GM23338 (cell line): ENCODE results near the gene POLR3K. TPM values are rescaled to one million over a fixed set of nuclear protein-coding genes. Genes with fewer than 3 reads are reported as not detected.

Source experiments
- ATAC-seq: fragments of 200-7000 bp; cut with Tn5 transposase; 3 replicates; pipeline ENCODE4 v1.9.1; 2020
- DNase-seq: peaks from one replicate; pipeline ENCODE4 v3.0.0-alpha.2; 2015; ENCODE audit warnings: low spot score
- H2AFZ ChIP-seq: fragments of 200-600 bp; sonication (generic); 2 replicates; pipeline ENCODE4 v1.8.0; 2016; ENCODE audit warnings: antibody characterized with exemption, mild to moderate bottlenecking, moderate library complexity
- H3F3A ChIP-seq: fragments of 200-600 bp; sonication (generic); replicated peaks from 2 replicates; pipeline ENCODE4 v1.8.0; 2017; ENCODE audit warnings: antibody characterized with exemption, mixed run types, low read depth
- H3K27ac ChIP-seq: fragments of 200-600 bp; sonication (generic); 2 replicates; pipeline ENCODE4 v1.6.1; 2016; ENCODE audit warnings: low read depth
- H3K27me3 ChIP-seq: fragments of 200-600 bp; sonication (generic); 2 replicates; pipeline ENCODE4 v1.8.0; 2016; ENCODE audit warnings: mild to moderate bottlenecking, mixed run types, moderate library complexity; ENCODE audit not compliant: insufficient read depth
- H3K36me3 ChIP-seq: fragments of 200-600 bp; sonication (generic); 2 replicates; pipeline ENCODE4 v1.8.0; 2016; ENCODE audit warnings: mild to moderate bottlenecking; ENCODE audit not compliant: insufficient read depth
- H3K4me1 ChIP-seq: fragments of 200-600 bp; sonication (generic); 2 replicates; pipeline ENCODE4 v1.8.0; 2016; ENCODE audit warnings: mild to moderate bottlenecking, moderate library complexity; ENCODE audit not compliant: insufficient read depth
- H3K4me2 ChIP-seq: fragments of 200-600 bp; sonication (generic); 2 replicates; pipeline ENCODE4 v1.7.1; 2017; ENCODE audit warnings: mixed run types
- H3K4me3 ChIP-seq: fragments of 200-600 bp; sonication (generic); 2 replicates; pipeline ENCODE4 v1.6.1; 2016; ENCODE audit warnings: mixed run types
- H3K79me2 ChIP-seq: fragments of 200-600 bp; sonication (generic); replicated peaks from 2 replicates; pipeline ENCODE4 v1.8.0; 2017; ENCODE audit warnings: mild to moderate bottlenecking; ENCODE audit not compliant: insufficient read depth
- H3K9me2 ChIP-seq: fragments of 200-600 bp; sonication (generic); 2 replicates; pipeline ENCODE4 v1.8.0; 2017; ENCODE audit not compliant: insufficient read depth
- H4K20me1 ChIP-seq: fragments of 200-600 bp; sonication (generic); replicated peaks from 2 replicates; pipeline ENCODE4 v1.8.0; 2017; ENCODE audit warnings: mild to moderate bottlenecking; ENCODE audit not compliant: insufficient read depth
- H3K27ac Mint-ChIP-seq: 2 replicates; pipeline ENCODE4 v1.8.0; 2020; ENCODE audit warnings: inconsistent platforms, mild to moderate bottlenecking, moderate library complexity, mixed read lengths
- H3K27me3 Mint-ChIP-seq: 3 replicates; pipeline ENCODE4 v1.8.0; 2022; ENCODE audit warnings: low read depth, mild to moderate bottlenecking, moderate library complexity, mixed read lengths, inconsistent platforms; ENCODE audit not compliant: insufficient read depth, poor library complexity
- H3K36me3 Mint-ChIP-seq: 3 replicates; pipeline ENCODE4 v1.8.0; 2021; ENCODE audit warnings: low read depth, mild to moderate bottlenecking, inconsistent platforms, moderate library complexity, mixed read lengths
- H3K4me1 Mint-ChIP-seq: 3 replicates; pipeline ENCODE4 v1.8.0; 2020; ENCODE audit warnings: mild to moderate bottlenecking, inconsistent platforms, mixed read lengths
- H3K4me3 Mint-ChIP-seq: 3 replicates; pipeline ENCODE4 v1.8.0; 2021; ENCODE audit warnings: moderate library complexity, mild to moderate bottlenecking, inconsistent platforms, mixed read lengths
- H3K9me3 Mint-ChIP-seq: 3 replicates; pipeline ENCODE4 v1.8.0; 2020; ENCODE audit warnings: moderate library complexity, mild to moderate bottlenecking, inconsistent platforms, mixed read lengths
- CREB1 ChIP-seq: fragments of 250-450 bp; sonication (Bioruptor Pico); IDR thresholded peaks from 2 replicates; pipeline ENCODE4 v1.5.0; 2020; ENCODE audit warnings: low read depth, mild to moderate bottlenecking, moderate library complexity
- EZH2 ChIP-seq: fragments of 200-600 bp; sonication (generic); IDR thresholded peaks from one replicate; pipeline ENCODE4 v1.8.0; 2017; ENCODE audit warnings: antibody characterized with exemption, mild to moderate bottlenecking, low read depth; ENCODE audit not compliant: unreplicated experiment
- EZH2phosphoT487 ChIP-seq: fragments of 200-600 bp; sonication (generic); IDR thresholded peaks from one replicate; pipeline ENCODE4 v1.8.1; 2018; ENCODE audit warnings: antibody characterized with exemption; ENCODE audit not compliant: unreplicated experiment
- JUNB ChIP-seq: IDR thresholded peaks from one replicate; pipeline ENCODE4 v1.6.1; 2016; ENCODE audit warnings: antibody characterized with exemption; ENCODE audit not compliant: unreplicated experiment
- NANOG ChIP-seq: IDR thresholded peaks from 2 replicates; pipeline ENCODE4 v1.6.1; 2016; ENCODE audit warnings: antibody characterized with exemption, borderline replicate concordance
- POLR2AphosphoS5 ChIP-seq: IDR thresholded peaks from 2 replicates; pipeline ENCODE4 v1.6.1; 2016; ENCODE audit warnings: antibody characterized with exemption, low read depth
- STAT1 ChIP-seq: IDR thresholded peaks from one replicate; pipeline ENCODE4 v1.6.1; 2016; ENCODE audit warnings: antibody characterized with exemption; ENCODE audit not compliant: unreplicated experiment
- ZNF114 ChIP-seq: fragments of 250-450 bp; sonication (Bioruptor Pico); IDR thresholded peaks from 2 replicates; pipeline ENCODE4 v1.5.0; 2020; ENCODE audit warnings: mild to moderate bottlenecking, moderate library complexity
- ZNF331 ChIP-seq: fragments of 250-450 bp; sonication (Bioruptor Pico); IDR thresholded peaks from 2 replicates; pipeline ENCODE4 v1.5.0; 2020; ENCODE audit warnings: low read depth, mild to moderate bottlenecking, moderate library complexity
- polyA plus RNA-seq: library from polyadenylated mRNA; unstranded; fragments of >200 nt; fragmentation: Nextera tagmentation; extraction: Ambion mirVana; gene quantifications from 2 replicates; pipeline ENCODE4 v1.2.1, GENCODE V29; 2016
- total RNA-seq: library from RNA; depleted of rRNA; stranded (reverse); fragments of >200 nt; shearing (Covaris generic); gene quantifications from 2 replicates; pipeline ENCODE4 v1.2.3, GENCODE V29; 2014
- TF ChIP-seq, protein P1 (sequence below): fragments of 250-450 bp; sonication (Bioruptor Pico); IDR thresholded peaks from 2 replicates; pipeline ENCODE4 v1.5.0; 2020; ENCODE audit warnings: mild to moderate bottlenecking, moderate library complexity
- TF ChIP-seq, protein P2 (sequence below): IDR thresholded peaks from 2 replicates; pipeline ENCODE4 v1.6.1; 2016; ENCODE audit warnings: antibody characterized with exemption
- TF ChIP-seq, protein P3 (sequence below): IDR thresholded peaks from one replicate; pipeline ENCODE4 v1.6.1; 2018; ENCODE audit warnings: antibody characterized with exemption; ENCODE audit not compliant: unreplicated experiment
- TF ChIP-seq, protein P4 (sequence below), 2 experiments: fragments of 200-600 bp in 1 of 2; sonication (generic) in 1 of 2; conservative IDR thresholded peaks; 2 replicates each; pipeline versions ENCODE4 v1.5.1 to v1.6.1; 2016 to 2017; ENCODE audit warnings: antibody characterized with exemption in 2 of 2, low read depth in 2 of 2, mild to moderate bottlenecking in 2 of 2, moderate library complexity in 1 of 2

POLR3K gene
- total and polyA plus RNA-seq, 2 experiments from 2014 or later, result 17.8 to 58.5 TPM

DNA sequence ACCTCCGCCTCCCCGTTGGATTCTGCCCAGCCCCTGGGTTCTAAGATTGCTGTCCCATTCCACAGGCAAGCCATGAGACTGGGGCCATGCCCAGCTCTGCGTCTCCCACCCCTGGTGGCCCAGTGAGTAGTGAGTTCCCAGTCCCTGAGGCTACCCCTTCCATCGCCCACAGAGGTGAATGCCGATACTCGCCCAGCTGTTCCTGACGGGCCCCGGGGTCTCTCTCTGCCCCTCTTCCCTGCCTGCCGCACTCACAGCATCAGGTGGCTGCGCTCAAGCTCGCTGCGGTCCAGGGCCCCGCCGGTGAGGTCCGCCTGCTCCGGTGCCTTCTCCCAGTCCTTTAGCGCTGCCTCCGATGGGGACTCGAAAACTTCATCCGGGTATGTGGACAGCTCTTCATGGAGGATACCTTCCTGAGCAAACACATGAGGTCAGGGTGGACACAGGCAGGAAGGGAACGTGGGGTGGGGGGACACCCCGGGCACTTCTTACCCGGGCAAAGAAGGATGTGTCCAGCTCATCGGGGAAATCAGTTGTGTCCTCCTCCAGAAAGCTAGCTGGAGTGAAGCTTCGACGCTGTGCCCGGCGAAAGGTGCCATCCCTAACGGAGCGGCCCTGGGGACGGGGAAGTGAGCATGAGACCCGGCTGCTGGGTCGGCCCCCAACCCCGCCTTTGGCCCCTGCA lies 9.0 kb upstream of the POLR3K start:
- Histone ChIP-seq H3K4me2 (no peak overlapping the region), H3F3A (no peaks in the 10 kb centered on the region), H3K79me2 (no peaks in the 10 kb centered on the region), H2AFZ (no peak overlapping the region), H3K4me1 (no peaks in the 10 kb centered on the region; the same call in 1 of the 2 replicates), H3K27ac (no peak overlapping the region), H3K36me3 (0 out of 2 replicates have a peak, but pooled peaks cover under 1% of the 10 kb centered on the region), H3K27me3 (no peaks in the 10 kb centered on the region), H3K4me3 (no peak overlapping the region), H4K20me1 (no peaks in the 10 kb centered on the region; the same call in 1 of the 2 replicates), H3K9me2 (no peaks in the 10 kb centered on the region)
- no peak for ATAC-seq
- DNase-seq, result no peak
- Mint-ChIP-seq H3K27ac (no peak overlapping the region), H3K4me3 (no peak overlapping the region), H3K9me3 (no peaks in the 10 kb centered on the region), H3K27me3 (peaks cover 8% of the 10 kb centered on the region), H3K4me1 (peaks cover 7% of the 10 kb centered on the region), H3K36me3 (peaks cover 34% of the 10 kb centered on the region)
- TF ChIP-seq ZNF114 (CRISPR knock-in tag) (no peak), ZNF331 (no peak), POLR2AphosphoS5 (no peak), STAT1 (no peak), CREB1 (no peak), EZH2phosphoT487 (no peak), EZH2 (no peak), JUNB (no peak), NANOG (no peak)
- TF ChIP-seq, protein P1, sequence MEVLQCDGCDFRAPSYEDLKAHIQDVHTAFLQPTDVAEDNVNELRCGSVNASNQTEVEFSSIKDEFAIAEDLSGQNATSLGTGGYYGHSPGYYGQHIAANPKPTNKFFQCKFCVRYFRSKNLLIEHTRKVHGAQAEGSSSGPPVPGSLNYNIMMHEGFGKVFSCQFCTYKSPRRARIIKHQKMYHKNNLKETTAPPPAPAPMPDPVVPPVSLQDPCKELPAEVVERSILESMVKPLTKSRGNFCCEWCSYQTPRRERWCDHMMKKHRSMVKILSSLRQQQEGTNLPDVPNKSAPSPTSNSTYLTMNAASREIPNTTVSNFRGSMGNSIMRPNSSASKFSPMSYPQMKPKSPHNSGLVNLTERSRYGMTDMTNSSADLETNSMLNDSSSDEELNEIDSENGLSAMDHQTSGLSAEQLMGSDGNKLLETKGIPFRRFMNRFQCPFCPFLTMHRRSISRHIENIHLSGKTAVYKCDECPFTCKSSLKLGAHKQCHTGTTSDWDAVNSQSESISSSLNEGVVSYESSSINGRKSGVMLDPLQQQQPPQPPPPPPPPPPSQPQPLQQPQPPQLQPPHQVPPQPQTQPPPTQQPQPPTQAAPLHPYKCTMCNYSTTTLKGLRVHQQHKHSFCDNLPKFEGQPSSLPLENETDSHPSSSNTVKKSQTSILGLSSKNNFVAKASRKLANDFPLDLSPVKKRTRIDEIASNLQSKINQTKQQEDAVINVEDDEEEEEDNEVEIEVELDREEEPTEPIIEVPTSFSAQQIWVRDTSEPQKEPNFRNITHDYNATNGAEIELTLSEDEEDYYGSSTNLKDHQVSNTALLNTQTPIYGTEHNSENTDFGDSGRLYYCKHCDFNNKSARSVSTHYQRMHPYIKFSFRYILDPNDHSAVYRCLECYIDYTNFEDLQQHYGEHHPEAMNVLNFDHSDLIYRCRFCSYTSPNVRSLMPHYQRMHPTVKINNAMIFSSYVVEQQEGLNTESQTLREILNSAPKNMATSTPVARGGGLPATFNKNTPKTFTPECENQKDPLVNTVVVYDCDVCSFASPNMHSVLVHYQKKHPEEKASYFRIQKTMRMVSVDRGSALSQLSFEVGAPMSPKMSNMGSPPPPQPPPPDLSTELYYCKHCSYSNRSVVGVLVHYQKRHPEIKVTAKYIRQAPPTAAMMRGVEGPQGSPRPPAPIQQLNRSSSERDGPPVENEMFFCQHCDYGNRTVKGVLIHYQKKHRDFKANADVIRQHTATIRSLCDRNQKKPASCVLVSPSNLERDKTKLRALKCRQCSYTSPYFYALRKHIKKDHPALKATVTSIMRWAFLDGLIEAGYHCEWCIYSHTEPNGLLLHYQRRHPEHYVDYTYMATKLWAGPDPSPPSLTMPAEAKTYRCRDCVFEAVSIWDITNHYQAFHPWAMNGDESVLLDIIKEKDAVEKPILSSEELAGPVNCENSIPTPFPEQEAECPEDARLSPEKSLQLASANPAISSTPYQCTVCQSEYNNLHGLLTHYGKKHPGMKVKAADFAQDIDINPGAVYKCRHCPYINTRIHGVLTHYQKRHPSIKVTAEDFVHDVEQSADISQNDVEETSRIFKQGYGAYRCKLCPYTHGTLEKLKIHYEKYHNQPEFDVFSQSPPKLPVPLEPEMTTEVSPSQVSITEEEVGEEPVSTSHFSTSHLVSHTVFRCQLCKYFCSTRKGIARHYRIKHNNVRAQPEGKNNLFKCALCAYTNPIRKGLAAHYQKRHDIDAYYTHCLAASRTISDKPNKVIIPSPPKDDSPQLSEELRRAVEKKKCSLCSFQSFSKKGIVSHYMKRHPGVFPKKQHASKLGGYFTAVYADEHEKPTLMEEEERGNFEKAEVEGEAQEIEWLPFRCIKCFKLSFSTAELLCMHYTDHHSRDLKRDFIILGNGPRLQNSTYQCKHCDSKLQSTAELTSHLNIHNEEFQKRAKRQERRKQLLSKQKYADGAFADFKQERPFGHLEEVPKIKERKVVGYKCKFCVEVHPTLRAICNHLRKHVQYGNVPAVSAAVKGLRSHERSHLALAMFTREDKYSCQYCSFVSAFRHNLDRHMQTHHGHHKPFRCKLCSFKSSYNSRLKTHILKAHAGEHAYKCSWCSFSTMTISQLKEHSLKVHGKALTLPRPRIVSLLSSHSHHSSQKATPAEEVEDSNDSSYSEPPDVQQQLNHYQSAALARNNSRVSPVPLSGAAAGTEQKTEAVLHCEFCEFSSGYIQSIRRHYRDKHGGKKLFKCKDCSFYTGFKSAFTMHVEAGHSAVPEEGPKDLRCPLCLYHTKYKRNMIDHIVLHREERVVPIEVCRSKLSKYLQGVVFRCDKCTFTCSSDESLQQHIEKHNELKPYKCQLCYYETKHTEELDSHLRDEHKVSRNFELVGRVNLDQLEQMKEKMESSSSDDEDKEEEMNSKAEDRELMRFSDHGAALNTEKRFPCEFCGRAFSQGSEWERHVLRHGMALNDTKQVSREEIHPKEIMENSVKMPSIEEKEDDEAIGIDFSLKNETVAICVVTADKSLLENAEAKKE, result no peak
- TF ChIP-seq, protein P2, sequence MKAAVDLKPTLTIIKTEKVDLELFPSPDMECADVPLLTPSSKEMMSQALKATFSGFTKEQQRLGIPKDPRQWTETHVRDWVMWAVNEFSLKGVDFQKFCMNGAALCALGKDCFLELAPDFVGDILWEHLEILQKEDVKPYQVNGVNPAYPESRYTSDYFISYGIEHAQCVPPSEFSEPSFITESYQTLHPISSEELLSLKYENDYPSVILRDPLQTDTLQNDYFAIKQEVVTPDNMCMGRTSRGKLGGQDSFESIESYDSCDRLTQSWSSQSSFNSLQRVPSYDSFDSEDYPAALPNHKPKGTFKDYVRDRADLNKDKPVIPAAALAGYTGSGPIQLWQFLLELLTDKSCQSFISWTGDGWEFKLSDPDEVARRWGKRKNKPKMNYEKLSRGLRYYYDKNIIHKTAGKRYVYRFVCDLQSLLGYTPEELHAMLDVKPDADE, result no peak
- TF ChIP-seq, protein P3, sequence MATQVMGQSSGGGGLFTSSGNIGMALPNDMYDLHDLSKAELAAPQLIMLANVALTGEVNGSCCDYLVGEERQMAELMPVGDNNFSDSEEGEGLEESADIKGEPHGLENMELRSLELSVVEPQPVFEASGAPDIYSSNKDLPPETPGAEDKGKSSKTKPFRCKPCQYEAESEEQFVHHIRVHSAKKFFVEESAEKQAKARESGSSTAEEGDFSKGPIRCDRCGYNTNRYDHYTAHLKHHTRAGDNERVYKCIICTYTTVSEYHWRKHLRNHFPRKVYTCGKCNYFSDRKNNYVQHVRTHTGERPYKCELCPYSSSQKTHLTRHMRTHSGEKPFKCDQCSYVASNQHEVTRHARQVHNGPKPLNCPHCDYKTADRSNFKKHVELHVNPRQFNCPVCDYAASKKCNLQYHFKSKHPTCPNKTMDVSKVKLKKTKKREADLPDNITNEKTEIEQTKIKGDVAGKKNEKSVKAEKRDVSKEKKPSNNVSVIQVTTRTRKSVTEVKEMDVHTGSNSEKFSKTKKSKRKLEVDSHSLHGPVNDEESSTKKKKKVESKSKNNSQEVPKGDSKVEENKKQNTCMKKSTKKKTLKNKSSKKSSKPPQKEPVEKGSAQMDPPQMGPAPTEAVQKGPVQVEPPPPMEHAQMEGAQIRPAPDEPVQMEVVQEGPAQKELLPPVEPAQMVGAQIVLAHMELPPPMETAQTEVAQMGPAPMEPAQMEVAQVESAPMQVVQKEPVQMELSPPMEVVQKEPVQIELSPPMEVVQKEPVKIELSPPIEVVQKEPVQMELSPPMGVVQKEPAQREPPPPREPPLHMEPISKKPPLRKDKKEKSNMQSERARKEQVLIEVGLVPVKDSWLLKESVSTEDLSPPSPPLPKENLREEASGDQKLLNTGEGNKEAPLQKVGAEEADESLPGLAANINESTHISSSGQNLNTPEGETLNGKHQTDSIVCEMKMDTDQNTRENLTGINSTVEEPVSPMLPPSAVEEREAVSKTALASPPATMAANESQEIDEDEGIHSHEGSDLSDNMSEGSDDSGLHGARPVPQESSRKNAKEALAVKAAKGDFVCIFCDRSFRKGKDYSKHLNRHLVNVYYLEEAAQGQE, result no peak
- TF ChIP-seq, protein P4, sequence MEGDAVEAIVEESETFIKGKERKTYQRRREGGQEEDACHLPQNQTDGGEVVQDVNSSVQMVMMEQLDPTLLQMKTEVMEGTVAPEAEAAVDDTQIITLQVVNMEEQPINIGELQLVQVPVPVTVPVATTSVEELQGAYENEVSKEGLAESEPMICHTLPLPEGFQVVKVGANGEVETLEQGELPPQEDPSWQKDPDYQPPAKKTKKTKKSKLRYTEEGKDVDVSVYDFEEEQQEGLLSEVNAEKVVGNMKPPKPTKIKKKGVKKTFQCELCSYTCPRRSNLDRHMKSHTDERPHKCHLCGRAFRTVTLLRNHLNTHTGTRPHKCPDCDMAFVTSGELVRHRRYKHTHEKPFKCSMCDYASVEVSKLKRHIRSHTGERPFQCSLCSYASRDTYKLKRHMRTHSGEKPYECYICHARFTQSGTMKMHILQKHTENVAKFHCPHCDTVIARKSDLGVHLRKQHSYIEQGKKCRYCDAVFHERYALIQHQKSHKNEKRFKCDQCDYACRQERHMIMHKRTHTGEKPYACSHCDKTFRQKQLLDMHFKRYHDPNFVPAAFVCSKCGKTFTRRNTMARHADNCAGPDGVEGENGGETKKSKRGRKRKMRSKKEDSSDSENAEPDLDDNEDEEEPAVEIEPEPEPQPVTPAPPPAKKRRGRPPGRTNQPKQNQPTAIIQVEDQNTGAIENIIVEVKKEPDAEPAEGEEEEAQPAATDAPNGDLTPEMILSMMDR (conservative IDR thresholded peaks at IDR 0.05; ENCODE audit: low read depth in 2 of 2), result no peak
